ENCODE results near the gene IDI1. TPM values are rescaled to one million over a fixed set of nuclear protein-coding genes. Genes with fewer than 3 reads are reported as not detected.
"Not testable (repeated sequence)": the region's sequence is repeated elsewhere in the genome, so short reads cannot be mapped to it uniquely, and the experiment has no call there.

The IDI1 gene
- total and polyA plus RNA-seq, 2 experiments from 2014 or later: 33.7 to 42.9 TPM

GRCh38 chr10:1040133-1040532 is 8.8 kb downstream of the IDI1 start:
- peaks cover 25% of the 10 kb centered on the region for H3K79me2 ChIP-seq (ENCODE audit: insufficient read depth)
- no peak for DNase-seq
- no peaks in the 10 kb centered on the region for H4K20me1 ChIP-seq (ENCODE audit: insufficient read depth)
- H3K27me3 ChIP-seq (replicated peaks; ENCODE audit: insufficient read depth): no peaks in the 10 kb centered on the region
- H3K4me2 ChIP-seq (ENCODE audit: unreplicated experiment): no peak overlapping the region
- no peak overlapping the region for H3K4me3 ChIP-seq
- TF ChIP-seq EZH2 (IDR thresholded peaks at IDR 0.05; ENCODE audit: insufficient read depth, poor library complexity, severe bottlenecking) (no peak), EZH2phosphoT487 (IDR thresholded peaks at IDR 0.05; ENCODE audit: insufficient read depth, low read depth) (no peak)
- no peaks in the 10 kb centered on the region for H3K9me2 ChIP-seq (ENCODE audit: insufficient read depth)
- no peaks in the 10 kb centered on the region for H3K4me1 ChIP-seq (ENCODE audit: insufficient read depth)
- WGBS, 2 experiments (ENCODE audit: low coverage in 1 of 2, low lambda C conversion rate in 2 of 2, missing lambda C conversion rate in 2 of 2): 83 to 84% methylated on average over 3 of the region's 3 CpGs
- H2AFZ ChIP-seq: no peak overlapping the region
- no peak overlapping the region for H3K9ac ChIP-seq
- in situ Hi-C loops (cut with MboI): no loop called here
- no peaks in the 10 kb centered on the region for H3K9me3 ChIP-seq (ENCODE audit: low read depth)
- H3F3A ChIP-seq (ENCODE audit: insufficient read depth): peaks cover 14% of the 10 kb centered on the region; the same call in 1 of the 2 replicates
- no peak overlapping the region for H3K27ac ChIP-seq
- peaks cover 30% of the 10 kb centered on the region for H3K36me3 ChIP-seq (ENCODE audit: low read depth)

- Histone ChIP-seq H3K79me2 (ENCODE audit: insufficient read depth) (peaks cover 11% of the 10 kb centered on the region), H3F3A (ENCODE audit: insufficient read depth) (peaks cover 14% of the 10 kb centered on the region; the same call in 1 of the 2 replicates), H3K36me3 (ENCODE audit: low read depth) (peaks cover 30% of the 10 kb centered on the region)
- H3K4me1 ChIP-seq (ENCODE audit: insufficient read depth); H3K27ac ChIP-seq; in situ Hi-C loops (cut with MboI); DNase-seq; H2AFZ ChIP-seq; H3K4me2 ChIP-seq (ENCODE audit: unreplicated experiment); H3K9ac ChIP-seq; H4K20me1 ChIP-seq (ENCODE audit: insufficient read depth); H3K9me2 ChIP-seq (ENCODE audit: insufficient read depth); H3K9me3 ChIP-seq (ENCODE audit: low read depth); H3K4me3 ChIP-seq; H3K27me3 ChIP-seq (replicated peaks; ENCODE audit: insufficient read depth): not testable (repeated sequence)
- WGBS, 2 experiments (ENCODE audit: low coverage in 1 of 2, low lambda C conversion rate in 2 of 2, missing lambda C conversion rate in 2 of 2): 91% methylated on average over 14 of the region's 20 CpGs; no CpG with 5 or more reads in 1 of the 2 experiments
These were observed 10.2 kb downstream of the IDI1 start for GRCh38 chr10:1038769-1039168.

DNA sequence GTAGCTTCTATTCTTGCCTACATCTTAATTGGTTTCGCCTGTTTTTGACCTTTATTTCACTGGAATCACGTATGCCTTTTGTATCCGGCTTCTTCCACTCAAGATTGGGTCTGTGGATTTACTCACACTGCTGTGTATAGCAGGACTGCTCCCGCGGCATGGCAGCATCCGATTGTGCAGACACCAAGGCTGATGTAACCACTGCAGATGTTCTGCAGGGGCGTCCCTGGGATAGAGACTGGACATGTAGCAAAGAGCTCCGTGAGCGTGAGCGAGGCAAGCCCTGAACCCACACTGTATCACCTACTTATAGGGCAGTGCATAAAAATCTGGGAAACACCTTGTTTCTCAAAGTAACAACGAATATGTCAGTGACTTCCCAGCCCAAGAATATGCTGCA is 11.8 kb downstream of the IDI1 start:
- Histone ChIP-seq H3K4me3 (no peak overlapping the region), H3K9me3 (ENCODE audit: low read depth) (no peaks in the 10 kb centered on the region), H3K4me1 (ENCODE audit: insufficient read depth) (no peaks in the 10 kb centered on the region), H3K27ac (no peak overlapping the region), H3K9ac (no peak overlapping the region), H3K27me3 (replicated peaks; ENCODE audit: insufficient read depth) (no peaks in the 10 kb centered on the region), H3K9me2 (ENCODE audit: insufficient read depth) (no peaks in the 10 kb centered on the region), H3K36me3 (ENCODE audit: low read depth) (peaks cover 17% of the 10 kb centered on the region), H3K4me2 (ENCODE audit: unreplicated experiment) (no peak overlapping the region), H3K79me2 (ENCODE audit: insufficient read depth) (no peaks in the 10 kb centered on the region), H3F3A (ENCODE audit: insufficient read depth) (peaks cover 9% of the 10 kb centered on the region; the same call in 1 of the 2 replicates), H4K20me1 (ENCODE audit: insufficient read depth) (no peaks in the 10 kb centered on the region), H2AFZ (no peak overlapping the region)
- in situ Hi-C loops (cut with MboI): no loop called here
- TF ChIP-seq EZH2 (IDR thresholded peaks at IDR 0.05; ENCODE audit: insufficient read depth, poor library complexity, severe bottlenecking) (no peak), EZH2phosphoT487 (IDR thresholded peaks at IDR 0.05; ENCODE audit: insufficient read depth, low read depth) (no peak)
- 72 to 75% methylated on average over 11 of the region's 11 CpGs for WGBS, 2 experiments (ENCODE audit: low coverage in 1 of 2, low lambda C conversion rate in 2 of 2, missing lambda C conversion rate in 2 of 2)
- no peak for DNase-seq

DNA sequence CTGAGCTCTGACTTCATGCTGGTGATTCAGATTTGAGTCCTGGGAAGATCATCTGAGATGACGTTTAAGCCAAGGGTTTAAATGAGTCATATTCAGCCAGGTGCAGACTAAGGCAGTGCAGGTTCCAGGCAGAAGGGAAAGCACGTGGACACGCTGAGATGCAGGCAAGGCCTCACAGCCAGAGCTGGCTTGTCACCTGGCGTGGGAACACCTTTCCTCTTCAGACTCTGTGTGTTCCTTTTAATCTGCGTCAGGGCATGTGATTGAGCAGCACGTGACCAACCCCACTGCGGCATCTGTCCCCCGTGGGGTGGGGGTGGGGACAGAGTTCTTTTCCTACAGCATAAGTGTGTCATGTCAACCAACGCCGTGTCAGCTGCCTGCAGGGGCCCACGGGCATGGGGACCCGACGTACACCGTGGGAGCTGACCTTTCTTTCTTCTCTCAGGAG is 12.6 kb downstream of the IDI1 start:
- no peak overlapping the region for H2AFZ ChIP-seq
- DNase-seq: peak; percentile 44
- no peak overlapping the region for H3K4me3 ChIP-seq
- no peaks in the 10 kb centered on the region for H3K4me1 ChIP-seq (ENCODE audit: insufficient read depth)
- WGBS, 2 experiments (ENCODE audit: low coverage in 1 of 2, low lambda C conversion rate in 2 of 2, missing lambda C conversion rate in 2 of 2): 79 to 82% methylated on average over 14 of the region's 14 CpGs
- no peak overlapping the region for H3K27ac ChIP-seq
- no peaks in the 10 kb centered on the region for H3K79me2 ChIP-seq (ENCODE audit: insufficient read depth)
- H3K27me3 ChIP-seq (replicated peaks; ENCODE audit: insufficient read depth): no peaks in the 10 kb centered on the region
- no peaks in the 10 kb centered on the region for H3K9me3 ChIP-seq (ENCODE audit: low read depth)
- no peaks in the 10 kb centered on the region for H4K20me1 ChIP-seq (ENCODE audit: insufficient read depth)
- H3K9me2 ChIP-seq (ENCODE audit: insufficient read depth): no peaks in the 10 kb centered on the region
- in situ Hi-C loops (cut with MboI): no loop called here
- H3F3A ChIP-seq (ENCODE audit: insufficient read depth): peaks cover 9% of the 10 kb centered on the region; the same call in 1 of the 2 replicates
- H3K36me3 ChIP-seq (ENCODE audit: low read depth): peaks cover 11% of the 10 kb centered on the region
- H3K4me2 ChIP-seq (ENCODE audit: unreplicated experiment): no peak overlapping the region
- no peak overlapping the region for H3K9ac ChIP-seq
- TF ChIP-seq EZH2 (IDR thresholded peaks at IDR 0.05; ENCODE audit: insufficient read depth, poor library complexity, severe bottlenecking) (no peak), EZH2phosphoT487 (IDR thresholded peaks at IDR 0.05; ENCODE audit: insufficient read depth, low read depth) (no peak)

- peaks cover 9% of the 10 kb centered on the region; the same call in 1 of the 2 replicates for H3F3A ChIP-seq (ENCODE audit: insufficient read depth)
- H3K79me2 ChIP-seq (ENCODE audit: insufficient read depth): no peaks in the 10 kb centered on the region
- no peak overlapping the region for H3K4me2 ChIP-seq (ENCODE audit: unreplicated experiment)
- no peak overlapping the region for H2AFZ ChIP-seq
- H4K20me1 ChIP-seq (ENCODE audit: insufficient read depth): no peaks in the 10 kb centered on the region
- in situ Hi-C loops (cut with MboI): no loop called here
- no peaks in the 10 kb centered on the region for H3K36me3 ChIP-seq (ENCODE audit: low read depth)
- no peaks in the 10 kb centered on the region for H3K9me3 ChIP-seq (ENCODE audit: low read depth)
- no peak overlapping the region for H3K4me3 ChIP-seq
- H3K9ac ChIP-seq: no peak overlapping the region
- no peaks in the 10 kb centered on the region for H3K4me1 ChIP-seq (ENCODE audit: insufficient read depth)
- no peak overlapping the region for H3K27ac ChIP-seq
- DNase-seq: no peak
- no peaks in the 10 kb centered on the region for H3K9me2 ChIP-seq (ENCODE audit: insufficient read depth)
- TF ChIP-seq EZH2phosphoT487 (IDR thresholded peaks at IDR 0.05; ENCODE audit: insufficient read depth, low read depth) (no peak), EZH2 (IDR thresholded peaks at IDR 0.05; ENCODE audit: insufficient read depth, poor library complexity, severe bottlenecking) (no peak)
- no peaks in the 10 kb centered on the region for H3K27me3 ChIP-seq (replicated peaks; ENCODE audit: insufficient read depth)
- 76 to 77% methylated on average over 6 of the region's 6 CpGs for WGBS, 2 experiments (ENCODE audit: low coverage in 1 of 2, low lambda C conversion rate in 2 of 2, missing lambda C conversion rate in 2 of 2)
These were observed 13.7 kb downstream of the IDI1 start for GRCh38 chr10:1035201-1035600.
